NCI-H146 treated with DMSO at 0.1 percent for 48 hours (cell line): ENCODE data around the gene UBE3B.
A peak's percentile ranks its signal among the peaks of the same experiment; 100 is the strongest.

Experiments
- DNase-seq: peaks from one replicate; lab custom pipeline; 2025; ENCODE audit not compliant: unreplicated experiment; lab: John Stamatoyannopoulos, UW

UBE3B gene

GRCh38 chr12:109493938-109494337, 16.5 kb downstream of the UBE3B start:
- DNase-seq, result no peak

GRCh38 chr12:109494348-109494881, 17.0 kb downstream of the UBE3B start:
- no peak for DNase-seq

GRCh38 chr12:109495012-109495411, 17.6 kb downstream of the UBE3B start:
- DNase-seq, result no peak

GRCh38 chr12:109496306-109496705, 18.9 kb downstream of the UBE3B start:
- no peak for DNase-seq

GRCh38 chr12:109497675-109498074, 20.2 kb downstream of the UBE3B start:
- DNase-seq, result no peak

- DNase-seq, result no peak
Observed at GRCh38 chr12:109500406-109501185, 23.2 kb downstream of the UBE3B start.

- DNase-seq, result no peak
Observed at GRCh38 chr12:109501299-109501698, 23.9 kb downstream of the UBE3B start.

- no peak for DNase-seq
Observed at GRCh38 chr12:109502332-109502731, 24.9 kb downstream of the UBE3B start.

GRCh38 chr12:109503611-109504010, 26.2 kb downstream of the UBE3B start:
- no peak for DNase-seq

- no peak for DNase-seq
Observed at GRCh38 chr12:109504068-109504467, 26.6 kb downstream of the UBE3B start.

GRCh38 chr12:109510196-109510595, 32.8 kb downstream of the UBE3B start:
- no peak for DNase-seq

GRCh38 chr12:109512608-109513007, 35.2 kb downstream of the UBE3B start:
- DNase-seq, result no peak

GRCh38 chr12:109513051-109513450, 35.6 kb downstream of the UBE3B start:
- DNase-seq, result no peak

GRCh38 chr12:109513977-109514376, 36.5 kb downstream of the UBE3B start:
- DNase-seq, result no peak

- no peak for DNase-seq
Observed at GRCh38 chr12:109517619-109518018, 40.2 kb downstream of the UBE3B start.

GRCh38 chr12:109518820-109519665, 41.6 kb downstream of the UBE3B start:
- peak; percentile 29 for DNase-seq

GRCh38 chr12:109519787-109520186, 42.4 kb downstream of the UBE3B start:
- DNase-seq, result no peak

GRCh38 chr12:109521831-109522230, 44.4 kb downstream of the UBE3B start:
- DNase-seq, result no peak

- no peak for DNase-seq
Observed at GRCh38 chr12:109523071-109523470, 45.6 kb downstream of the UBE3B start.

GRCh38 chr12:109523504-109523903, 46.1 kb downstream of the UBE3B start:
- no peak for DNase-seq

- DNase-seq, result no peak
Observed at GRCh38 chr12:109524466-109525278, 47.2 kb downstream of the UBE3B start.
